Esophagus squamous epithelium (tissue), 4 donors: ENCODE results near the gene KAZN.

Source experiments
- POLR2A ChIP-seq, 4 donors: fragments of 450-650 bp; IDR thresholded peaks; one replicate each; pipeline ENCODE4 v1.6.1; 2017; ENCODE audit warnings: antibody characterized with exemption in 4 of 4, mild to moderate bottlenecking in 4 of 4, moderate library complexity in 3 of 4
- TF ChIP-seq, protein P1 (sequence below), 6 experiments: fragments of 450-650 bp in 4 of 6; fragments of 200-600 bp in 2 of 6; sonication (generic) in 2 of 6; IDR thresholded peaks; one replicate each; pipeline ENCODE4 v1.5.1; 2016 to 2019; ENCODE audit warnings: antibody characterized with exemption in 6 of 6, mild to moderate bottlenecking in 4 of 6, moderate library complexity in 4 of 6

DNA sequence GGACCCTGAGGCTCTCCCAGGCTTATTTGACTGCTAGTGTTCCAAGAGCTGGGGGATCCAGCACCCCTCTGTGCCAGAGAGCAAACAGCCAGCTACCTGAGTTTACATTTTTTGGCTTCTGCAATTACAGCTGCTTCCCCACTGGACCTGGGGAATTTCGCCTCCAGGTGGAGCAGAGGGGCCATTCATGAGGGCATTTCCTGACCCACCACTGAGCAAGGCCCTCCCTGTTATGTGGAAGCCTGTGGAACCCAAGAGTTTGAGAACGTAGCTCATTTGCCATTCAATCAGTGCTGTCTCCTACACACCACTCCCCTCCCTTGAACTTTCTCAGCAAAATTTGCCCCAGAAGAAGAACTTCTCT lies 512.4 kb downstream of the KAZN start:
- TF ChIP-seq, protein P1, sequence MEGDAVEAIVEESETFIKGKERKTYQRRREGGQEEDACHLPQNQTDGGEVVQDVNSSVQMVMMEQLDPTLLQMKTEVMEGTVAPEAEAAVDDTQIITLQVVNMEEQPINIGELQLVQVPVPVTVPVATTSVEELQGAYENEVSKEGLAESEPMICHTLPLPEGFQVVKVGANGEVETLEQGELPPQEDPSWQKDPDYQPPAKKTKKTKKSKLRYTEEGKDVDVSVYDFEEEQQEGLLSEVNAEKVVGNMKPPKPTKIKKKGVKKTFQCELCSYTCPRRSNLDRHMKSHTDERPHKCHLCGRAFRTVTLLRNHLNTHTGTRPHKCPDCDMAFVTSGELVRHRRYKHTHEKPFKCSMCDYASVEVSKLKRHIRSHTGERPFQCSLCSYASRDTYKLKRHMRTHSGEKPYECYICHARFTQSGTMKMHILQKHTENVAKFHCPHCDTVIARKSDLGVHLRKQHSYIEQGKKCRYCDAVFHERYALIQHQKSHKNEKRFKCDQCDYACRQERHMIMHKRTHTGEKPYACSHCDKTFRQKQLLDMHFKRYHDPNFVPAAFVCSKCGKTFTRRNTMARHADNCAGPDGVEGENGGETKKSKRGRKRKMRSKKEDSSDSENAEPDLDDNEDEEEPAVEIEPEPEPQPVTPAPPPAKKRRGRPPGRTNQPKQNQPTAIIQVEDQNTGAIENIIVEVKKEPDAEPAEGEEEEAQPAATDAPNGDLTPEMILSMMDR (IDR thresholded peaks at IDR 0.05), result no peak
- no peak for TF ChIP-seq POLR2A (IDR thresholded peaks at IDR 0.05)
